K562 (cell line): ENCODE data around the gene RASGRP1. TPM values are rescaled to one million over a fixed set of nuclear protein-coding genes. Genes with fewer than 3 reads are reported as not detected.

Experiments used
- ATAC-seq: fragments of 200-7000 bp; cut with Tn5 transposase; 3 replicates; pipeline ENCODE4 v1.9.1; 2020; ENCODE audit warnings: moderate library complexity
- BruUV-seq: library from RNA; stranded (reverse); fragments of 400-500 nt; replicated peaks from 2 replicates; lab custom pipeline; 2021; lab: Mats Ljungman, UMichigan
- CTCF ChIA-PET: fragments of 300-600 bp; formaldehyde crosslinking; extraction: SDS; loops from one replicate; lab custom pipeline; 2021; ENCODE audit warnings: low intra/inter-chr PET ratio; lab: Yijun Ruan, JAX
- POLR2A ChIA-PET: fragments of 300-600, 350-650 bp; sonication (Branson Sonifier 250); formaldehyde crosslinking; extraction: SDS; loops from one replicate; lab custom pipeline; 2021; ENCODE audit warnings: antibody characterized with exemption, inconsistent platforms; lab: Yijun Ruan, JAX
- DNase-seq, 4 experiments: peaks; one replicate each; pipeline versions ENCODE4 v3.0.0 to v3.0.0-alpha.2; 2011 to 2018; ENCODE audit warnings: low spot score in 3 of 4, mixed read lengths in 3 of 4; ENCODE audit errors: extremely low read depth in 1 of 4
- FAIRE-seq: peaks from 2 replicates; lab custom pipeline; 2011; peaks lifted over from hg19 to GRCh38; lab: Jason Lieb, UNC
- H2AFZ ChIP-seq: 2 replicates; pipeline ENCODE4 v1.6.0; 2011; ENCODE audit warnings: low read depth, low read length, control low read depth, inconsistent platforms
- H3K27ac ChIP-seq: fragments of 200-600 bp; 3 replicates; pipeline ENCODE4 v1.8.0; 2011; ENCODE audit warnings: low read depth, mild to moderate bottlenecking, control low read depth, inconsistent platforms, low read length, moderate library complexity, mixed read lengths; ENCODE audit errors: extremely low read depth
- H3K27me3 ChIP-seq, 2 experiments: fragments of 300-600 bp in 1 of 2; 2 replicates in 1 of 2; 3 replicates in 1 of 2; pipeline versions ENCODE4 v1.6.0 to v1.8.0; 2011; ENCODE audit warnings: inconsistent platforms in 2 of 2, low read length in 2 of 2, mild to moderate bottlenecking in 1 of 2, mixed read lengths in 1 of 2, moderate library complexity in 1 of 2; ENCODE audit not compliant: control insufficient read depth in 2 of 2, insufficient read depth in 2 of 2
- H3K36me3 ChIP-seq: fragments of 300-600 bp; 3 replicates; pipeline ENCODE4 v1.8.0; 2011; ENCODE audit warnings: mild to moderate bottlenecking, low read length, inconsistent platforms; ENCODE audit not compliant: control insufficient read depth, insufficient read depth
- H3K4me1 ChIP-seq, 2 experiments: fragments of 200-600 bp in 1 of 2; replicated peaks in 1 of 2; 2 replicates in 1 of 2; 3 replicates in 1 of 2; pipeline versions ENCODE4 v1.5.1 to v1.8.0; 2011; ENCODE audit warnings: inconsistent platforms in 2 of 2, low read length in 2 of 2, mild to moderate bottlenecking in 1 of 2, mixed read lengths in 1 of 2, moderate library complexity in 1 of 2; ENCODE audit not compliant: control insufficient read depth in 2 of 2, insufficient read depth in 2 of 2
- H3K4me2 ChIP-seq: 2 replicates; pipeline ENCODE4 v1.6.1; 2011; ENCODE audit warnings: low read length, control low read depth, inconsistent platforms, mixed read lengths; ENCODE audit not compliant: insufficient read depth
- H3K4me3 ChIP-seq: fragments of 200-600 bp; sonication (generic), shearing (Covaris generic); 2 replicates; pipeline ENCODE4 v1.5.1; 2016; ENCODE audit warnings: control low read depth, inconsistent platforms
- H3K79me2 ChIP-seq: fragments of 200-600 bp; 3 replicates; pipeline ENCODE4 v1.8.0; 2011; ENCODE audit warnings: low read length, inconsistent platforms; ENCODE audit not compliant: control insufficient read depth, insufficient read depth
- H3K9ac ChIP-seq, 2 experiments: 2 replicates each; pipeline versions ENCODE4 v1.6.0 to v1.6.1; 2011; ENCODE audit warnings: low read depth in 2 of 2, low read length in 2 of 2, control low read depth in 1 of 2, inconsistent platforms in 1 of 2, mild to moderate bottlenecking in 1 of 2, mixed read lengths in 1 of 2; ENCODE audit not compliant: insufficient read depth in 1 of 2
- H3K9me1 ChIP-seq: one replicate; pipeline ENCODE4 v1.6.0; 2011; ENCODE audit warnings: inconsistent platforms, mild to moderate bottlenecking, low read length, moderate library complexity; ENCODE audit not compliant: control insufficient read depth, insufficient read depth
- H3K9me3 ChIP-seq: replicated peaks from 2 replicates; pipeline ENCODE4 v1.5.1; 2011; ENCODE audit warnings: low read depth, low read length, inconsistent platforms; ENCODE audit not compliant: control insufficient read depth, insufficient read depth
- H4K20me1 ChIP-seq: replicated peaks from 2 replicates; pipeline ENCODE4 v1.6.1; 2011; ENCODE audit warnings: low read length, inconsistent platforms, mixed read lengths; ENCODE audit not compliant: control insufficient read depth, insufficient read depth
- ETV5 ChIP-seq: sonication (generic); formaldehyde crosslinking; IDR thresholded peaks from 2 replicates; pipeline ENCODE4 v1.4.0; 2020; ENCODE audit warnings: low read depth, mild to moderate bottlenecking, missing genetic modification reagents
- HMGN3 ChIP-seq: IDR thresholded peaks from 2 replicates; pipeline ENCODE4 v1.6.1; 2011; ENCODE audit warnings: borderline replicate concordance, low read depth, mild to moderate bottlenecking, mixed read lengths, low read length; ENCODE audit not compliant: insufficient read length; ENCODE audit errors: extremely low read depth
- ID3 ChIP-seq, 2 experiments: fragments of 250-450 bp in 1 of 2; fragments of 450-650 bp in 1 of 2; sonication (Bioruptor Pico) in 1 of 2; IDR thresholded peaks; 2 replicates each; pipeline versions ENCODE4 v1.6.1 to v1.8.0; 2016 to 2021; ENCODE audit warnings: mild to moderate bottlenecking in 2 of 2, moderate library complexity in 2 of 2, missing compliant biosample characterization in 1 of 2, missing genetic modification characterization in 1 of 2
- ILF3 ChIP-seq: fragments of 450-650 bp; IDR thresholded peaks from 2 replicates; pipeline ENCODE4 v1.6.1; 2018; ENCODE audit warnings: antibody characterized with exemption, mild to moderate bottlenecking, moderate library complexity, borderline replicate concordance
- MTA2 ChIP-seq: fragments of 450-650 bp; IDR thresholded peaks from 2 replicates; pipeline ENCODE4 v1.6.1; 2016; ENCODE audit warnings: low read depth
- NUFIP1 ChIP-seq: fragments of 450-650 bp; IDR thresholded peaks from 2 replicates; pipeline ENCODE4 v1.6.1; 2018; ENCODE audit not compliant: partially characterized antibody
- POLR2B ChIP-seq: fragments of 450-650 bp; IDR thresholded peaks from 2 replicates; pipeline ENCODE4 v1.6.1; 2018; ENCODE audit warnings: low read depth; ENCODE audit not compliant: partially characterized antibody
- ZNF644 ChIP-seq: fragments of 200-800 bp; sonication (Bioruptor generic); IDR thresholded peaks from 2 replicates; pipeline ENCODE4 v1.6.1; 2016; ENCODE audit warnings: low read depth, missing genetic modification characterization, missing compliant biosample characterization
- ZNF668 ChIP-seq: fragments of 250-450 bp; sonication (Bioruptor Pico); IDR thresholded peaks from 2 replicates; pipeline ENCODE4 v1.8.0; 2022; ENCODE audit warnings: mild to moderate bottlenecking, inconsistent platforms
- ZNF717 ChIP-seq: fragments of 250-450 bp; sonication (Bioruptor Pico); IDR thresholded peaks from 2 replicates; pipeline ENCODE4 v1.5.0; 2021
- WGBS: fragments of 100-300 bp; shearing (Covaris generic); methylation state at CpG from one replicate; pipeline ENCODE4 v1.1.6; 2016; ENCODE audit warnings: low coverage, mixed read lengths; ENCODE audit not compliant: insufficient coverage; ENCODE audit errors: missing lambda C conversion rate; 5-methylcytosine and 5-hydroxymethylcytosine counted together
- in situ Hi-C: fragments of 300-500 bp; cut with MboI; formaldehyde crosslinking; loops from 4 replicates; pipeline ENCODE4 v1.15.0; 2018; ENCODE audit warnings: inconsistent platforms, mixed read lengths
- intact Hi-C: fragments of 100-400 bp; cut with micrococcal nuclease; formaldehyde crosslinking; loops from 2 replicates; pipeline ENCODE4 v1.14.2; 2022
- polyA plus RNA-seq, 8 experiments: library from polyadenylated mRNA; depleted of rRNA in 4 of 8; stranded (reverse) in 5 of 8; unstranded in 3 of 8; fragments of >200 nt; fragmentation: Nextera tagmentation in 2 of 8; fragmentation: Illumina TruSeq in 1 of 8; extraction: Ambion mirVana in 2 of 8; extraction: Trizol in 1 of 8; gene quantifications; 2 replicates each; pipeline versions ENCODE4 v1.2.1 to v1.2.3, GENCODE V29; 2011 to 2014; ENCODE audit warnings: inconsistent platforms in 1 of 8, missing spikeins in 1 of 8
- total RNA-seq, 7 experiments: library from RNA; depleted of rRNA in 6 of 7; stranded (reverse); fragments of >200 nt in 6 of 7; fragmentation: Illumina TruSeq in 2 of 7; extraction: Trizol in 2 of 7; gene quantifications; 2 replicates each; pipeline versions ENCODE4 v1.2.1 to v1.2.3, GENCODE V29; 2011 to 2021; ENCODE audit warnings: low replicate concordance in 1 of 7
- TF ChIP-seq, protein P1 (sequence below), 2 experiments: fragments of 450-650 bp in 1 of 2; IDR thresholded peaks; 2 replicates each; pipeline ENCODE4 v1.6.1; 2011 to 2017; ENCODE audit warnings: low read depth in 2 of 2, antibody characterized with exemption in 1 of 2, borderline replicate concordance in 1 of 2, low read length in 1 of 2, mild to moderate bottlenecking in 1 of 2, mixed read lengths in 1 of 2; ENCODE audit not compliant: control insufficient read depth in 1 of 2
- TF ChIP-seq, protein P2 (sequence below): fragments of 450-650 bp; IDR thresholded peaks from 2 replicates; pipeline ENCODE4 v1.6.1; 2014; ENCODE audit warnings: low read depth, mild to moderate bottlenecking, moderate library complexity, borderline replicate concordance
- TF ChIP-seq, protein P3 (sequence below), 2 experiments: fragments of 450-650 bp in 1 of 2; sonication (generic) in 1 of 2; formaldehyde crosslinking; conservative IDR thresholded peaks; 2 replicates each; pipeline versions ENCODE4 v1.4.0 to v1.8.1; 2020 to 2022; ENCODE audit warnings: mild to moderate bottlenecking in 1 of 2, missing genetic modification reagents in 1 of 2
- TF ChIP-seq, protein P4 (sequence below): fragments of 450-650 bp; IDR thresholded peaks from 2 replicates; pipeline ENCODE4 v1.6.1; 2018; ENCODE audit warnings: mild to moderate bottlenecking, low read depth; ENCODE audit not compliant: partially characterized antibody

Gene RASGRP1
- total and polyA plus RNA-seq, 9 of the 15 experiments (the other 6 are each of a cell fraction or from before 2014, with no cell fraction given) = 0.14 to 0.72 (median 0.31) TPM

DNA sequence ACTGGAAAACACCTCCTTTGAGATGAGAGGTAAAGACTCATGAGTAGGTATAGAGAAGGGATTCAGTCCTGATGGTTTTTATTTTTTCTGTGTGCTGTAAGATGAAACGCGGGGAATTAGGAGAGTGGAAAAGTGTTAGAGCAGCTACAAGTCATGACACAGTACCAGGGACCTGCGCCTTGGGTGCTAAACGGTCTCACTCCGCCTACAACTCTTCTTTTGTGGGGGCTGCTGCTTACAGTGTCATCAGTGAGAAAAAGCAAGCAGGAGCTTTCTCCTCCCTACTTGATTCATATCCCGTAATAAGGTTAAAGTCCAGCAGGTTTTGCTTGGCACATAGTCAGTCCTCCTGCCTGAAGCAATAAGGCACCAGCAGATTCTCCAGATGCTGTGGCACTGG is 39.1 kb downstream of the RASGRP1 start:
- Histone ChIP-seq H3K36me3 (no peaks in the 10 kb centered on the region), H3K27ac (no peak overlapping the region), H3K79me2 (no peaks in the 10 kb centered on the region), H3K9ac (no peak overlapping the region), H3K4me2 (no peak overlapping the region), H3K9me3 (no peaks in the 10 kb centered on the region), H3K27me3 (no peaks in the 10 kb centered on the region; a peak in 2 of 5 replicates), H3K4me1 (no peaks in the 10 kb centered on the region; a peak in 1 of 5 replicates), H3K9me1 (no peaks in the 10 kb centered on the region), H4K20me1 (no peaks in the 10 kb centered on the region), H2AFZ (no peak overlapping the region), H3K4me3 (no peak overlapping the region)
- TF ChIP-seq ID3 (CRISPR knock-in tag; IDR thresholded peaks at IDR 0.05) (no peak), ID3 (tag; IDR thresholded peaks at IDR 0.05) (no peak), NUFIP1 (no peak), POLR2B (no peak), MTA2 (no peak), ZNF644 (tag) (no peak), HMGN3 (no peak), ZNF717 (no peak), ZNF668 (CRISPR knock-in tag) (no peak), ILF3 (no peak), ETV5 (CRISPR knock-in tag) (no peak)
- TF ChIP-seq, protein P1, sequence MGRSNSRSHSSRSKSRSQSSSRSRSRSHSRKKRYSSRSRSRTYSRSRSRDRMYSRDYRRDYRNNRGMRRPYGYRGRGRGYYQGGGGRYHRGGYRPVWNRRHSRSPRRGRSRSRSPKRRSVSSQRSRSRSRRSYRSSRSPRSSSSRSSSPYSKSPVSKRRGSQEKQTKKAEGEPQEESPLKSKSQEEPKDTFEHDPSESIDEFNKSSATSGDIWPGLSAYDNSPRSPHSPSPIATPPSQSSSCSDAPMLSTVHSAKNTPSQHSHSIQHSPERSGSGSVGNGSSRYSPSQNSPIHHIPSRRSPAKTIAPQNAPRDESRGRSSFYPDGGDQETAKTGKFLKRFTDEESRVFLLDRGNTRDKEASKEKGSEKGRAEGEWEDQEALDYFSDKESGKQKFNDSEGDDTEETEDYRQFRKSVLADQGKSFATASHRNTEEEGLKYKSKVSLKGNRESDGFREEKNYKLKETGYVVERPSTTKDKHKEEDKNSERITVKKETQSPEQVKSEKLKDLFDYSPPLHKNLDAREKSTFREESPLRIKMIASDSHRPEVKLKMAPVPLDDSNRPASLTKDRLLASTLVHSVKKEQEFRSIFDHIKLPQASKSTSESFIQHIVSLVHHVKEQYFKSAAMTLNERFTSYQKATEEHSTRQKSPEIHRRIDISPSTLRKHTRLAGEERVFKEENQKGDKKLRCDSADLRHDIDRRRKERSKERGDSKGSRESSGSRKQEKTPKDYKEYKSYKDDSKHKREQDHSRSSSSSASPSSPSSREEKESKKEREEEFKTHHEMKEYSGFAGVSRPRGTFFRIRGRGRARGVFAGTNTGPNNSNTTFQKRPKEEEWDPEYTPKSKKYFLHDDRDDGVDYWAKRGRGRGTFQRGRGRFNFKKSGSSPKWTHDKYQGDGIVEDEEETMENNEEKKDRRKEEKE (IDR thresholded peaks at IDR 0.05; ENCODE audit: borderline replicate concordance in 1 of 2, control insufficient read depth in 1 of 2, low read depth in 2 of 2, low read length in 1 of 2) = no peak
- TF ChIP-seq, protein P2, sequence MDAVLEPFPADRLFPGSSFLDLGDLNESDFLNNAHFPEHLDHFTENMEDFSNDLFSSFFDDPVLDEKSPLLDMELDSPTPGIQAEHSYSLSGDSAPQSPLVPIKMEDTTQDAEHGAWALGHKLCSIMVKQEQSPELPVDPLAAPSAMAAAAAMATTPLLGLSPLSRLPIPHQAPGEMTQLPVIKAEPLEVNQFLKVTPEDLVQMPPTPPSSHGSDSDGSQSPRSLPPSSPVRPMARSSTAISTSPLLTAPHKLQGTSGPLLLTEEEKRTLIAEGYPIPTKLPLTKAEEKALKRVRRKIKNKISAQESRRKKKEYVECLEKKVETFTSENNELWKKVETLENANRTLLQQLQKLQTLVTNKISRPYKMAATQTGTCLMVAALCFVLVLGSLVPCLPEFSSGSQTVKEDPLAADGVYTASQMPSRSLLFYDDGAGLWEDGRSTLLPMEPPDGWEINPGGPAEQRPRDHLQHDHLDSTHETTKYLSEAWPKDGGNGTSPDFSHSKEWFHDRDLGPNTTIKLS = no peak
- TF ChIP-seq, protein P3, sequence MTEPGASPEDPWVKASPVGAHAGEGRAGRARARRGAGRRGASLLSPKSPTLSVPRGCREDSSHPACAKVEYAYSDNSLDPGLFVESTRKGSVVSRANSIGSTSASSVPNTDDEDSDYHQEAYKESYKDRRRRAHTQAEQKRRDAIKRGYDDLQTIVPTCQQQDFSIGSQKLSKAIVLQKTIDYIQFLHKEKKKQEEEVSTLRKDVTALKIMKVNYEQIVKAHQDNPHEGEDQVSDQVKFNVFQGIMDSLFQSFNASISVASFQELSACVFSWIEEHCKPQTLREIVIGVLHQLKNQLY (CRISPR knock-in tag; conservative IDR thresholded peaks at IDR 0.05) = no peak
- TF ChIP-seq, protein P4, sequence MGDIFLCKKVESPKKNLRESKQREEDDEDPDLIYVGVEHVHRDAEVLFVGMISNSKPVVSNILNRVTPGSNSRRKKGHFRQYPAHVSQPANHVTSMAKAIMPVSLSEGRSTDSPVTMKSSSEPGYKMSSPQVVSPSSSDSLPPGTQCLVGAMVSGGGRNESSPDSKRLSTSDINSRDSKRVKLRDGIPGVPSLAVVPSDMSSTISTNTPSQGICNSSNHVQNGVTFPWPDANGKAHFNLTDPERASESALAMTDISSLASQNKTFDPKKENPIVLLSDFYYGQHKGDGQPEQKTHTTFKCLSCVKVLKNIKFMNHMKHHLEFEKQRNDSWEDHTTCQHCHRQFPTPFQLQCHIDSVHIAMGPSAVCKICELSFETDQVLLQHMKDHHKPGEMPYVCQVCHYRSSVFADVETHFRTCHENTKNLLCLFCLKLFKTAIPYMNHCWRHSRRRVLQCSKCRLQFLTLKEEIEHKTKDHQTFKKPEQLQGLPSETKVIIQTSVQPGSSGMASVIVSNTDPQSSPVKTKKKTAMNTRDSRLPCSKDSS = no peak
- 13% methylated on average over 6 of the region's 6 CpGs for WGBS
- DNase-seq (no peak), ATAC-seq (no peak), FAIRE-seq (no peak)
- no TSS peak for BruUV-seq
- POLR2A ChIA-PET = no interaction called here
- intact Hi-C loops = no loop called here
- in situ Hi-C loops = no loop called here
- CTCF ChIA-PET = no interaction called here
